ENCODE results near the gene THRAP3. TPM values are rescaled to one million over a fixed set of nuclear protein-coding genes. Genes with fewer than 3 reads are reported as not detected.

Gene THRAP3
- total RNA-seq, 2 donors from 2014 or later: 64.3 to 66.4 TPM

GRCh38 chr1:36344395-36344680 is 120.1 kb downstream of the THRAP3 start:
- H3K36me3 ChIP-seq: peaks cover 71% of the 10 kb centered on the region
- no peak for DNase-seq (ENCODE audit: low spot score)
- no peak overlapping the region for H3K27ac ChIP-seq
- no peak overlapping the region for H3K4me3 ChIP-seq
- no peaks in the 10 kb centered on the region for H3K9me3 ChIP-seq
- H3K4me1 ChIP-seq: peaks cover 0 to 25% of the 10 kb centered on the region in 2 donors
- H3K27me3 ChIP-seq: no peaks in the 10 kb centered on the region
- TF ChIP-seq CTCF (IDR thresholded peaks at IDR 0.05): no peak

- H3K27me3 ChIP-seq: no peaks in the 10 kb centered on the region
- no peak overlapping the region for H3K4me3 ChIP-seq
- DNase-seq (ENCODE audit: low spot score): no peak
- peaks cover 0 to 27% of the 10 kb centered on the region in 2 donors for H3K4me1 ChIP-seq
- H3K36me3 ChIP-seq: peaks cover 71% of the 10 kb centered on the region
- no peak for TF ChIP-seq CTCF (IDR thresholded peaks at IDR 0.05)
- no peaks in the 10 kb centered on the region for H3K9me3 ChIP-seq
- no peak overlapping the region for H3K27ac ChIP-seq
Measured at GRCh38 chr1:36345353-36345752, 121.1 kb downstream of the THRAP3 start.

GRCh38 chr1:36346741-36347370 is 122.6 kb downstream of the THRAP3 start:
- Histone ChIP-seq H3K36me3 (peaks cover 64% of the 10 kb centered on the region), H3K27ac (no peak overlapping the region), H3K4me1 (peaks cover 0 to 42% of the 10 kb centered on the region in 2 donors), H3K4me3 (no peak overlapping the region), H3K27me3 (no peaks in the 10 kb centered on the region), H3K9me3 (no peaks in the 10 kb centered on the region)
- DNase-seq (ENCODE audit: low spot score): no peak
- TF ChIP-seq CTCF (IDR thresholded peaks at IDR 0.05): no peak

- no peak for DNase-seq (ENCODE audit: low spot score)
- H3K27ac ChIP-seq: peak overlapping the region; percentile 75 to 76
- peaks cover 0 to 45% of the 10 kb centered on the region in 2 donors for H3K4me1 ChIP-seq
- H3K36me3 ChIP-seq: peaks cover 58% of the 10 kb centered on the region
- no peak for TF ChIP-seq CTCF (IDR thresholded peaks at IDR 0.05)
- no peak overlapping the region for H3K4me3 ChIP-seq
- no peaks in the 10 kb centered on the region for H3K27me3 ChIP-seq
- no peaks in the 10 kb centered on the region for H3K9me3 ChIP-seq
Measured at GRCh38 chr1:36349241-36349671, 125.0 kb downstream of the THRAP3 start.

- Histone ChIP-seq H3K27ac (peak overlapping the region; percentile 75 to 76), H3K4me3 (no peak overlapping the region), H3K36me3 (peaks cover 58% of the 10 kb centered on the region), H3K9me3 (no peaks in the 10 kb centered on the region), H3K4me1 (peaks cover 0 to 45% of the 10 kb centered on the region in 2 donors), H3K27me3 (no peaks in the 10 kb centered on the region)
- TF ChIP-seq CTCF (IDR thresholded peaks at IDR 0.05): peak in 1 of 2 donors; percentile 14
- DNase-seq (ENCODE audit: low spot score): no peak
Measured at GRCh38 chr1:36349839-36350238, 125.6 kb downstream of the THRAP3 start.

- DNase-seq (ENCODE audit: low spot score): no peak
- Histone ChIP-seq H3K4me1 (peaks cover 0 to 45% of the 10 kb centered on the region in 2 donors), H3K4me3 (no peak overlapping the region), H3K9me3 (no peaks in the 10 kb centered on the region), H3K36me3 (peaks cover 59% of the 10 kb centered on the region), H3K27ac (peak overlapping the region; percentile 75 to 76), H3K27me3 (no peaks in the 10 kb centered on the region)
- TF ChIP-seq CTCF (IDR thresholded peaks at IDR 0.05): no peak
Measured at GRCh38 chr1:36350659-36351226, 126.5 kb downstream of the THRAP3 start.
